Peyer's patch (tissue), 4 donors: Measurements from ENCODE around the gene G2E3.

Experiments
- CTCF ChIP-seq, 6 experiments: fragments of 450-650 bp in 4 of 6; fragments of 200-600 bp in 2 of 6; sonication (generic) in 1 of 6; IDR thresholded peaks; one replicate each; pipeline ENCODE4 v1.5.1; 2017 to 2019; ENCODE audit warnings: antibody characterized with exemption in 6 of 6, mild to moderate bottlenecking in 3 of 6, moderate library complexity in 1 of 6
- POLR2A ChIP-seq, 2 donors: fragments of 450-650 bp; IDR thresholded peaks; one replicate each; pipeline ENCODE4 v1.5.1; 2017; ENCODE audit warnings: antibody characterized with exemption in 2 of 2, mild to moderate bottlenecking in 2 of 2, moderate library complexity in 2 of 2

- peak in 4 of 6 experiments; percentile 21 to 32 (median 30) for TF ChIP-seq CTCF (IDR thresholded peaks at IDR 0.05)
- TF ChIP-seq POLR2A (IDR thresholded peaks at IDR 0.05): no peak
These were observed 98.7 kb downstream of the G2E3 start for GRCh38 chr14:30657606-30658163.
